ENCODE results near the gene ANK3.

The ANK3 gene

DNA sequence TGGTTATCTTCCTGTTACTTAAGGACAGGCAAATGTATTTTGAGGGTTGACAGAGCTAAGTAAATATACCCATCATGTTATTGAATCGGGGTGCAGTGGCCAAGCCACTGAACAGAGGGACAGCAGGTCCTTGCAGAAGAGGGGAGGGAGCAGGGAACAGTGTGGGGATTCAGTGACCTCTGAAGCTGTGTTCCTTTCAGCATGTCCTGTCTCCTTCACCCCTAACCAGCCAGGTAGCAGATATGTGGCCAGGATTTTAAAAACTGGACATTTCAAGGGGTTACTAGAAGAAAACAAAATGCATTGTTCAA, 12.7 kb downstream of the ANK3 start:
- DNase-seq (ENCODE audit: low read depth): no peak

GRCh38 chr10:60376221-60377041, 13.2 kb downstream of the ANK3 start:
- no peak for DNase-seq (ENCODE audit: low read depth)

DNA sequence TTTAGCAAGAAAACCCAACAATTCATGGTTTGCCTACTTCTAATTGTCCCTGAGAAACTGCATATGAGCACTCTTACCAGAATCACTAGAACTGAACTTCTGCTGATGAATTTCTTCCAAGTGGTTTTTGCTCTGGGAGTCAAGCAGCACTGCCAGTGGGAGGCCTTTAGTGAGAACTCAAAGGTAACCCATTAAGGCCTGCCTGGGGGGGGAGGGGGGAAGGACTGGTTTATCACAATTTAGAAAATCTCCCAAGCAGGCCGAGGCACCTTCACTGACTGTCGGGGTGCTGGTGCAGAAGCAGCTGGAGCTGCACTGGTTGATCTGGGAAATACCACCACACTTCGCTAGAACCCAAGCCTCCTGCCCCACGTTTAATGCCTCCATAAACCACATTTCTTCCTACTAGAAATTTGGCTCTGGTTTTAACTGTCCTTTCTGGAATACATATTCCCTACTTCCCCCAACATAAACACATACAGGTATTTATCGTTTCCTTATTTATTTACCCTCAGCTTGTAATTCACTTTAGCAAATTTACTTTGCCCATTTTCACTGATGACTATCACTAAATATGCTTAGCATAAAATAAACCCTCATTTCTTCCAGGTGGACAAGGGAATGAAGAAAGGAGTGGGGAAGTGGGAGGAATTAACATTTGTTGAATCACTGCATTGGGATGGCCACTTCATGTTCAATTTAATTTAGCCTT, 14.2 kb downstream of the ANK3 start:
- DNase-seq (ENCODE audit: low read depth): no peak

DNA sequence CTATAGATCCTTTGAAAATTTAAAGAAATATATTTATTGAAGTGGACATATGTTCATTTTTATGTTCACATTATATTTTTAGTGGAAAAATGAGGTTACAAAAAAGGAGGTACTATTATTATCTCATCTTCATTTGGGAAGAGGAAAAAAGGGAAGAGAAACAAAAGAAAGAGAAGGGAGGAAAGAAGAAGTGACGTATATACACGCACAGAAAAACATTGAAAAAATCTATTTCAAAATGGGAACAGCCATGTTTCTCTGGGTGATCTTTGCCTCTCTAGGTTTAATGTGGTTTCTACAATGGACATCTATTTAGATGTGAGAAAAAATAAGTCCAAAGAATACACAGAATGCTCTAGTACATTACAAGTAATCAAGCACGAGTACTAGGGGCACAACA, 14.8 kb downstream of the ANK3 start:
- DNase-seq (ENCODE audit: low read depth): no peak

DNA sequence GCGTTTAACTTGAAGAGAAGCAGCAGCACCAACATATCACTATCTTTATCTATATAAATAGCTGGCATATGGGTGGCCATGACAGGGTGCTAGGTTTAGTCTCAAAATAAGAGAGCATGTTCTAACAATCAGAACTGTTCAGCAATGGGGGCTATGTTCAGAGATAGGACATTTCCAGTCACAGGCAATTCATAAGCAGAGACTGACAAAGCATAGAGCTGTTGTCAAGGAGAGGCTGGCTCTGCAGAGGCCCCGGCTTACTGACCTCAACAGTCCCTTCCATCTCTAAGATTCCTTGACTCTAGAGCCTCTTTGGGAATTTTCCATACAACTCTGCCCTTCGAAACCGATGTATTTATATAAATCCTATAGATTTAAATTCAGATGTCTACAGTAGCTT, 17.2 kb downstream of the ANK3 start:
- no peak for DNase-seq (ENCODE audit: low read depth)

DNA sequence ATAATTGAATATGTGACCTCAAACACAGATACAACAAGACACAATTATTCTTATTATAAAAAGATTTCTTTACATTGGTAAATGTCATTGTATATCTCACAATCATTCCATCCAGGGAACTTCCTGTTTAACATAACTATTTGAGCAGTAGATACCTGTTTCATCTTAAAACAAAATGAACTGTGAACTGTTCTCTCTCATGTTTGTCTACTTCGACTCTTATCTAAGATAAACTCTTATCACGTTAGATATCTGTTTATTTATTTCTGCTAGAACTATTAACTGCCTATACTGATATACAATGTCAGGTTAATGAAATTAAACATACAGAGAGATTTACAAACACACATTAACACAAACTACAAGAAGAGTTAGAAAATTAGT, 20.1 kb downstream of the ANK3 start:
- DNase-seq (ENCODE audit: low read depth): no peak

- DNase-seq (ENCODE audit: low read depth): no peak
Observed at GRCh38 chr10:60368875-60369546, 20.7 kb downstream of the ANK3 start.

- no peak for DNase-seq (ENCODE audit: low read depth)
Observed at GRCh38 chr10:60367901-60368300, 21.8 kb downstream of the ANK3 start.

GRCh38 chr10:60367431-60367830, 22.2 kb downstream of the ANK3 start:
- DNase-seq (ENCODE audit: low read depth): no peak

- no peak for DNase-seq (ENCODE audit: low read depth)
Observed at GRCh38 chr10:60367024-60367423, 22.7 kb downstream of the ANK3 start.

DNA sequence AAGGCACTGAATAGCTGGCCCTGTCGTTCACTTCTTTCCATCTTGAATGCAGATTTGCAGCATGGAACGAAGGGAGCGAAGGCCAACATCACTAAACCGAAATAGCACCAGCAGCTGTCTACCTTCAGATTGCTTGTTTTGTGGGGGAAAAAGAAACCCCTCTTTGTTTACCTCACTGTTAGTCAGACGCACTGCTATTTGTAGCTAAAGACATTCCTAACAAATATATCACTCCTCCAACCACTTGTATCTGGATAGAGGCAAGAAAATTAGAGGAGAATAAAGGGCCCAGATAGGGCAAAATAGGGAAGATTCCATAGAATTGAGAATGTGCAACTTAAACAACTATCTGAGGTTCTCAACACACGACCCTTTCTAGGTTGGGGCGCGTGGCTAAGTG, 26.5 kb downstream of the ANK3 start:
- no peak for DNase-seq (ENCODE audit: low read depth)

GRCh38 chr10:60362461-60362860, 27.2 kb downstream of the ANK3 start:
- no peak for DNase-seq (ENCODE audit: low read depth)

GRCh38 chr10:60359066-60359465, 30.6 kb downstream of the ANK3 start:
- no peak for DNase-seq (ENCODE audit: low read depth)

DNA sequence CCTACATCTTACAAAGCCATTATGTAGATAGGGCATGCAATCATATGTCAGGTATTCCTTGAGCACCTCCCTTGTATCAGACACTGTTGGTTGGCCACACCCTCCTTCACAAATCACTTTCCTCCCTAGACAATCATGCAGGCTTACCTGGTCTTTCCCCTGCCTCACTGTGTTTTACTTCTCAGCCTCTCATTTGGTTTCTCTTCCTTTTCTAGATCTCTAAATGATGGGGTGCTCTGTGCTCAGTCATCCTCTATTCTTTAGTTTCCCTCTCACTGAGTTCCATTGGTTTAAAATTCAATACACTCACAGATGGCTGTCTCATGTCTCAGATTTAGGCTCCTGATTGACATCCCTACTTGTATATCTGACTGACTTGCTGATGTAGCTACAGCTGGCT, 31.4 kb downstream of the ANK3 start:
- DNase-seq (ENCODE audit: low read depth): no peak

- no peak for DNase-seq (ENCODE audit: low read depth)
Observed at GRCh38 chr10:60353519-60354258, 36.0 kb downstream of the ANK3 start.

GRCh38 chr10:60352105-60352504, 37.6 kb downstream of the ANK3 start:
- no peak for DNase-seq (ENCODE audit: low read depth)

- DNase-seq (ENCODE audit: low read depth): no peak
Observed at GRCh38 chr10:60351191-60351853, 38.4 kb downstream of the ANK3 start.

- no peak for DNase-seq (ENCODE audit: low read depth)
Observed at GRCh38 chr10:60350400-60350799, 39.3 kb downstream of the ANK3 start.

GRCh38 chr10:60349426-60349825, 40.2 kb downstream of the ANK3 start:
- no peak for DNase-seq (ENCODE audit: low read depth)

GRCh38 chr10:60348982-60349381, 40.7 kb downstream of the ANK3 start:
- DNase-seq (ENCODE audit: low read depth): no peak

GRCh38 chr10:60347270-60347669, 42.4 kb downstream of the ANK3 start:
- no peak for DNase-seq (ENCODE audit: low read depth)

- no peak for DNase-seq (ENCODE audit: low read depth)
Observed at GRCh38 chr10:60346661-60347060, 43.0 kb downstream of the ANK3 start.

Measured in stimulated activated CD8-positive, alpha-beta memory T cell treated with anti-CD3 and anti-CD28 coated beads, Interleukin-15, amount 100 ng/mL, for 24 hours (primary cell).